HepG2 (cell line): ENCODE results near the gene PIWIL1. TPM values are rescaled to one million over a fixed set of nuclear protein-coding genes. Genes with fewer than 3 reads are reported as not detected.

ENCODE experiments used
- ATAC-seq: fragments of 200-7000 bp; cut with Tn5 transposase; 3 replicates; pipeline ENCODE4 v1.9.1; 2020; ENCODE audit warnings: mild to moderate bottlenecking, moderate library complexity
- BruUV-seq: library from RNA; stranded (reverse); fragments of 400-500 nt; replicated peaks from 2 replicates; lab custom pipeline; 2021; lab: Mats Ljungman, UMichigan
- CTCF ChIA-PET: fragments of 300-600 bp; formaldehyde crosslinking; extraction: SDS; loops from one replicate; lab custom pipeline; 2021; ENCODE audit warnings: low total read pairs, inconsistent platforms, low intra/inter-chr PET ratio; lab: Yijun Ruan, JAX
- POLR2A ChIA-PET: fragments of 350-600 bp; sonication (Branson Sonifier 250); formaldehyde crosslinking; loops from one replicate; lab custom pipeline; 2020; ENCODE audit warnings: antibody characterized with exemption, inconsistent platforms; lab: Yijun Ruan, JAX
- DNase-seq: peaks from one replicate; pipeline ENCODE4 v3.0.0-alpha.2; 2015; ENCODE audit warnings: low spot score
- FAIRE-seq: peaks from 3 replicates; lab custom pipeline; 2011; peaks lifted over from hg19 to GRCh38; lab: Jason Lieb, UNC
- H2AFZ ChIP-seq: one replicate; pipeline ENCODE4 v1.6.1; 2011; ENCODE audit warnings: low read length, inconsistent platforms
- H3K27ac ChIP-seq: fragments of 300-600 bp; 3 replicates; pipeline ENCODE4 v1.8.0; 2011; ENCODE audit warnings: mixed run types, mild to moderate bottlenecking, mixed read lengths, low read length, inconsistent platforms; ENCODE audit not compliant: insufficient read depth; ENCODE audit errors: extremely low read length
- H3K27me3 ChIP-seq, 2 experiments: fragments of 200-600 bp in 1 of 2; 2 replicates in 1 of 2; 3 replicates in 1 of 2; pipeline versions ENCODE4 v1.6.0 to v1.8.0; 2011; ENCODE audit warnings: low read length in 2 of 2, mild to moderate bottlenecking in 2 of 2, moderate library complexity in 2 of 2, inconsistent platforms in 1 of 2; ENCODE audit not compliant: insufficient read depth in 2 of 2, control insufficient read depth in 1 of 2
- H3K36me3 ChIP-seq, 2 experiments: fragments of 200-600 bp in 1 of 2; replicated peaks in 1 of 2; 2 replicates in 1 of 2; 3 replicates in 1 of 2; pipeline versions ENCODE4 v1.5.1 to v1.8.0; 2011; ENCODE audit warnings: low read length in 2 of 2, inconsistent platforms in 1 of 2; ENCODE audit not compliant: insufficient read depth in 2 of 2, control insufficient read depth in 1 of 2
- H3K4me1 ChIP-seq: 2 replicates; pipeline ENCODE4 v1.5.1; 2012; ENCODE audit warnings: low read length, inconsistent platforms; ENCODE audit not compliant: insufficient read depth
- H3K4me2 ChIP-seq: 2 replicates; pipeline ENCODE4 v1.6.0; 2011; ENCODE audit warnings: low read depth, low read length, inconsistent platforms
- H3K4me3 ChIP-seq, 3 experiments: fragments of 200-600 bp in 1 of 3; sonication (generic), shearing (Covaris generic) in 1 of 3; replicated peaks in 1 of 3; 2 replicates each; pipeline ENCODE4 v1.5.1; 2011 to 2016; ENCODE audit warnings: low read length in 3 of 3, inconsistent platforms in 2 of 3, low read depth in 2 of 3, mild to moderate bottlenecking in 2 of 3, control low read depth in 1 of 3, mixed read lengths in 1 of 3; ENCODE audit not compliant: insufficient read depth in 1 of 3
- H3K79me2 ChIP-seq: one replicate; pipeline ENCODE4 v1.6.1; 2011; ENCODE audit warnings: low read length, inconsistent platforms; ENCODE audit not compliant: insufficient read depth
- H3K9ac ChIP-seq: 2 replicates; pipeline ENCODE4 v1.6.0; 2011; ENCODE audit warnings: mild to moderate bottlenecking, low read depth, low read length, inconsistent platforms; ENCODE audit not compliant: insufficient read depth
- H3K9me3 ChIP-seq: 2 replicates; pipeline ENCODE4 v1.5.1; 2012; ENCODE audit warnings: mild to moderate bottlenecking, low read length
- H4K20me1 ChIP-seq: 2 replicates; pipeline ENCODE4 v1.6.0; 2011; ENCODE audit warnings: inconsistent platforms, mild to moderate bottlenecking, low read length, moderate library complexity; ENCODE audit not compliant: insufficient read depth
- ATAD3A ChIP-seq: sonication (generic); formaldehyde crosslinking; IDR thresholded peaks from 2 replicates; pipeline ENCODE4 v1.4.0; 2020; ENCODE audit warnings: missing genetic modification reagents
- DNMT1 ChIP-seq: sonication (generic); formaldehyde crosslinking; IDR thresholded peaks from 2 replicates; pipeline ENCODE4 v1.5.1; 2020; ENCODE audit warnings: mild to moderate bottlenecking, missing genetic modification reagents
- GLI4 ChIP-seq: sonication (generic); formaldehyde crosslinking; IDR thresholded peaks from 2 replicates; pipeline ENCODE4 v1.5.1; 2020; ENCODE audit warnings: missing genetic modification reagents, mild to moderate bottlenecking, moderate library complexity, borderline replicate concordance
- TEAD2 ChIP-seq: sonication (generic); formaldehyde crosslinking; IDR thresholded peaks from 2 replicates; pipeline ENCODE4 v1.9.0; 2021; ENCODE audit warnings: missing genetic modification reagents
- YEATS4 ChIP-seq: sonication (generic); formaldehyde crosslinking; IDR thresholded peaks from 2 replicates; pipeline ENCODE4 v1.4.0; 2020; ENCODE audit warnings: missing genetic modification reagents, borderline replicate concordance
- ZEB1 ChIP-seq: IDR thresholded peaks from 2 replicates; pipeline ENCODE4 v1.6.1; 2012; ENCODE audit warnings: mild to moderate bottlenecking, low read depth, inconsistent platforms; ENCODE audit not compliant: insufficient replicate concordance
- ZNF251 ChIP-seq: sonication (generic); formaldehyde crosslinking; IDR thresholded peaks from 2 replicates; pipeline ENCODE4 v1.9.0; 2021; ENCODE audit warnings: mild to moderate bottlenecking, missing genetic modification reagents
- ZNF326 ChIP-seq: sonication (generic); formaldehyde crosslinking; IDR thresholded peaks from 2 replicates; pipeline ENCODE4 v1.4.0; 2020; ENCODE audit warnings: missing genetic modification reagents, borderline replicate concordance
- ZNF335 ChIP-seq: sonication (generic); formaldehyde crosslinking; IDR thresholded peaks from 2 replicates; pipeline ENCODE4 v1.4.0; 2020; ENCODE audit warnings: missing genetic modification reagents
- ZNF776 ChIP-seq: sonication (generic); formaldehyde crosslinking; IDR thresholded peaks from 2 replicates; pipeline ENCODE4 v1.4.0; 2020; ENCODE audit warnings: mild to moderate bottlenecking, missing genetic modification reagents
- ZNF850 ChIP-seq: sonication (generic); formaldehyde crosslinking; conservative IDR thresholded peaks from 2 replicates; pipeline ENCODE4 v1.9.0; 2021; ENCODE audit warnings: mild to moderate bottlenecking, missing genetic modification reagents
- WGBS: methylation state at CpG from one replicate; pipeline ENCODE4 v1.1.6; 2017; ENCODE audit warnings: low lambda C conversion rate; 5-methylcytosine and 5-hydroxymethylcytosine counted together
- in situ Hi-C: cut with HindIII; loops from 2 replicates; pipeline ENCODE4 v1.10.0; 2017; ENCODE audit warnings: low pct_unique_long_range_greater_than_20kb; ENCODE audit not compliant: extremely low pct_ligation_motif_present
- intact Hi-C: fragments of 100-400 bp; cut with micrococcal nuclease; formaldehyde crosslinking; loops from one replicate; pipeline ENCODE4 v1.10.0; 2022; ENCODE audit not compliant: unreplicated experiment
- polyA plus RNA-seq, 8 experiments: library from polyadenylated mRNA; depleted of rRNA in 3 of 8; stranded (reverse) in 7 of 8; unstranded in 1 of 8; fragments of >200 nt; fragmentation: Illumina TruSeq in 4 of 8; extraction: Trizol in 4 of 8; gene quantifications; 2 replicates each; pipeline versions ENCODE4 v1.2.1 to v1.2.3, GENCODE V29; 2011 to 2016; ENCODE audit warnings: low read depth in 4 of 8, missing spikeins in 1 of 8, mixed read lengths in 1 of 8; ENCODE audit not compliant: insufficient read depth in 1 of 8
- total RNA-seq, 5 experiments: library from RNA; depleted of rRNA; stranded (reverse); fragments of >200 nt; fragmentation: Illumina TruSeq; extraction: Trizol; gene quantifications; 2 replicates each; pipeline ENCODE4 v1.2.3, GENCODE V29; 2016; ENCODE audit warnings: low read depth in 1 of 5
- TF ChIP-seq, protein P1 (sequence below): sonication (generic); formaldehyde crosslinking; IDR thresholded peaks from 2 replicates; pipeline ENCODE4 v1.4.0; 2020; ENCODE audit warnings: missing genetic modification reagents
- TF ChIP-seq, protein P2 (sequence below): sonication (generic); formaldehyde crosslinking; IDR thresholded peaks from 2 replicates; pipeline ENCODE4 v1.4.0; 2020; ENCODE audit warnings: missing genetic modification reagents, borderline replicate concordance
- TF ChIP-seq, protein P3 (sequence below): sonication (generic); formaldehyde crosslinking; IDR thresholded peaks from 2 replicates; pipeline ENCODE4 v1.4.0; 2020; ENCODE audit warnings: missing genetic modification reagents

The PIWIL1 gene
- total and polyA plus RNA-seq, 2 of the 13 experiments (the other 11 are each of a cell fraction or from before 2014, with no cell fraction given): not detected

DNA sequence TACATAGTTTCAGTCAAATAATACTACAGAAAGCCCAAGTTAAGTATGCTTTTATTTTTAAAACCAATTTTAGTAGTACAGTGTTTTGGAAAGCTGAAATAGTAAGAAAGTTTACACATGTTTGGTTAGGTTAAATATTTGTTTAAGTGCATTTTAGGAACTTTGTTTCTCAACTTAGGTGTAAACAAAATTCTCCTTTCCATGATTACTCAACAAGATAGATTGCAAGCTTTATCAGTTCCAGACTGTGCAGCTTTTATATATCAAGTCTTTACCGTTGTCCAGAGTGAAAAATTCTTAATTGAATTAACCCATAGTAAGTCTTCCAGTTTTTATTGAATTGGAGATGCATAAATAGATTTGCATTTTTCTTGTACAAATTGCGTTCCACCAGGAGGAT lies 45.1 kb downstream of the PIWIL1 start (continued):
- TF ChIP-seq, protein P1, sequence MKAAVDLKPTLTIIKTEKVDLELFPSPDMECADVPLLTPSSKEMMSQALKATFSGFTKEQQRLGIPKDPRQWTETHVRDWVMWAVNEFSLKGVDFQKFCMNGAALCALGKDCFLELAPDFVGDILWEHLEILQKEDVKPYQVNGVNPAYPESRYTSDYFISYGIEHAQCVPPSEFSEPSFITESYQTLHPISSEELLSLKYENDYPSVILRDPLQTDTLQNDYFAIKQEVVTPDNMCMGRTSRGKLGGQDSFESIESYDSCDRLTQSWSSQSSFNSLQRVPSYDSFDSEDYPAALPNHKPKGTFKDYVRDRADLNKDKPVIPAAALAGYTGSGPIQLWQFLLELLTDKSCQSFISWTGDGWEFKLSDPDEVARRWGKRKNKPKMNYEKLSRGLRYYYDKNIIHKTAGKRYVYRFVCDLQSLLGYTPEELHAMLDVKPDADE (CRISPR knock-in tag): no peak
- TF ChIP-seq ZNF335 (no peak), ZNF326 (no peak)

DNA sequence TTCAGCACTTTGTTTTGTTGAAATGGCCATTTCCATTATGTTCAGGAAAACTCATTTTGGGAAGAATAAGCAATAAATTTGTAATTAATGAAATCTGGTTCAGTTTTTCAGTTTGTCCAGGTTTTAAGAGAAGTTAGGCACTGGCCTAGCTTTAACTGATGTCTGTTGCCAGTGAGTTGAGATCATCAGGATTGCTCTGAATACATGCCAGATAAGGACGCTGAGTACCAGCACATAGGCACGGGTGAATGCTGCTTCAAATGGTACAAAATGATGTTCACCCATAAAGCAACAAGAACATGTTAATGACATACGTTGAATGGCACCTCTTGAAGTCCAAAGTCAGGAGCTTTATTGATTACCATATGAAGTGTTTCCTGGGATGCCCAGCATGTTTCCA lies 46.5 kb downstream of the PIWIL1 start:
- H3K9me3 ChIP-seq: no peaks in the 10 kb centered on the region
- ATAC-seq (no peak), FAIRE-seq (no peak), DNase-seq (no peak)
- no peaks in the 10 kb centered on the region for H3K36me3 ChIP-seq
- in situ Hi-C loops: no loop called here
- no peaks in the 10 kb centered on the region for H3K79me2 ChIP-seq
- H4K20me1 ChIP-seq: no peaks in the 10 kb centered on the region
- intact Hi-C loops: no loop called here
- H3K4me1 ChIP-seq: no peaks in the 10 kb centered on the region
- ChIA-PET POLR2A (no interaction called here), CTCF (no interaction called here)
- H3K4me2 ChIP-seq: no peak overlapping the region
- H3K27ac ChIP-seq: no peak overlapping the region
- no peak overlapping the region for H3K4me3 ChIP-seq
- no peak overlapping the region for H2AFZ ChIP-seq
- no peaks in the 10 kb centered on the region for H3K27me3 ChIP-seq
- H3K9ac ChIP-seq: no peak overlapping the region
- 0% methylated on average over 3 of the region's 3 CpGs for WGBS
- BruUV-seq: no TSS peak
- TF ChIP-seq, protein P2, sequence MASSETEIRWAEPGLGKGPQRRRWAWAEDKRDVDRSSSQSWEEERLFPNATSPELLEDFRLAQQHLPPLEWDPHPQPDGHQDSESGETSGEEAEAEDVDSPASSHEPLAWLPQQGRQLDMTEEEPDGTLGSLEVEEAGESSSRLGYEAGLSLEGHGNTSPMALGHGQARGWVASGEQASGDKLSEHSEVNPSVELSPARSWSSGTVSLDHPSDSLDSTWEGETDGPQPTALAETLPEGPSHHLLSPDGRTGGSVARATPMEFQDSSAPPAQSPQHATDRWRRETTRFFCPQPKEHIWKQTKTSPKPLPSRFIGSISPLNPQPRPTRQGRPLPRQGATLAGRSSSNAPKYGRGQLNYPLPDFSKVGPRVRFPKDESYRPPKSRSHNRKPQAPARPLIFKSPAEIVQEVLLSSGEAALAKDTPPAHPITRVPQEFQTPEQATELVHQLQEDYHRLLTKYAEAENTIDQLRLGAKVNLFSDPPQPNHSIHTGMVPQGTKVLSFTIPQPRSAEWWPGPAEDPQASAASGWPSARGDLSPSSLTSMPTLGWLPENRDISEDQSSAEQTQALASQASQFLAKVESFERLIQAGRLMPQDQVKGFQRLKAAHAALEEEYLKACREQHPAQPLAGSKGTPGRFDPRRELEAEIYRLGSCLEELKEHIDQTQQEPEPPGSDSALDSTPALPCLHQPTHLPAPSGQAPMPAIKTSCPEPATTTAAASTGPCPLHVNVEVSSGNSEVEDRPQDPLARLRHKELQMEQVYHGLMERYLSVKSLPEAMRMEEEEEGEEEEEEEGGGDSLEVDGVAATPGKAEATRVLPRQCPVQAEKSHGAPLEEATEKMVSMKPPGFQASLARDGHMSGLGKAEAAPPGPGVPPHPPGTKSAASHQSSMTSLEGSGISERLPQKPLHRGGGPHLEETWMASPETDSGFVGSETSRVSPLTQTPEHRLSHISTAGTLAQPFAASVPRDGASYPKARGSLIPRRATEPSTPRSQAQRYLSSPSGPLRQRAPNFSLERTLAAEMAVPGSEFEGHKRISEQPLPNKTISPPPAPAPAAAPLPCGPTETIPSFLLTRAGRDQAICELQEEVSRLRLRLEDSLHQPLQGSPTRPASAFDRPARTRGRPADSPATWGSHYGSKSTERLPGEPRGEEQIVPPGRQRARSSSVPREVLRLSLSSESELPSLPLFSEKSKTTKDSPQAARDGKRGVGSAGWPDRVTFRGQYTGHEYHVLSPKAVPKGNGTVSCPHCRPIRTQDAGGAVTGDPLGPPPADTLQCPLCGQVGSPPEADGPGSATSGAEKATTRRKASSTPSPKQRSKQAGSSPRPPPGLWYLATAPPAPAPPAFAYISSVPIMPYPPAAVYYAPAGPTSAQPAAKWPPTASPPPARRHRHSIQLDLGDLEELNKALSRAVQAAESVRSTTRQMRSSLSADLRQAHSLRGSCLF (CRISPR knock-in tag): no peak
- no peak for TF ChIP-seq ZNF251 (CRISPR knock-in tag)
- TF ChIP-seq ZEB1: no peak
- TF ChIP-seq YEATS4: no peak
- TF ChIP-seq, protein P3, sequence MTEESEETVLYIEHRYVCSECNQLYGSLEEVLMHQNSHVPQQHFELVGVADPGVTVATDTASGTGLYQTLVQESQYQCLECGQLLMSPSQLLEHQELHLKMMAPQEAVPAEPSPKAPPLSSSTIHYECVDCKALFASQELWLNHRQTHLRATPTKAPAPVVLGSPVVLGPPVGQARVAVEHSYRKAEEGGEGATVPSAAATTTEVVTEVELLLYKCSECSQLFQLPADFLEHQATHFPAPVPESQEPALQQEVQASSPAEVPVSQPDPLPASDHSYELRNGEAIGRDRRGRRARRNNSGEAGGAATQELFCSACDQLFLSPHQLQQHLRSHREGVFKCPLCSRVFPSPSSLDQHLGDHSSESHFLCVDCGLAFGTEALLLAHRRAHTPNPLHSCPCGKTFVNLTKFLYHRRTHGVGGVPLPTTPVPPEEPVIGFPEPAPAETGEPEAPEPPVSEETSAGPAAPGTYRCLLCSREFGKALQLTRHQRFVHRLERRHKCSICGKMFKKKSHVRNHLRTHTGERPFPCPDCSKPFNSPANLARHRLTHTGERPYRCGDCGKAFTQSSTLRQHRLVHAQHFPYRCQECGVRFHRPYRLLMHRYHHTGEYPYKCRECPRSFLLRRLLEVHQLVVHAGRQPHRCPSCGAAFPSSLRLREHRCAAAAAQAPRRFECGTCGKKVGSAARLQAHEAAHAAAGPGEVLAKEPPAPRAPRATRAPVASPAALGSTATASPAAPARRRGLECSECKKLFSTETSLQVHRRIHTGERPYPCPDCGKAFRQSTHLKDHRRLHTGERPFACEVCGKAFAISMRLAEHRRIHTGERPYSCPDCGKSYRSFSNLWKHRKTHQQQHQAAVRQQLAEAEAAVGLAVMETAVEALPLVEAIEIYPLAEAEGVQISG (CRISPR knock-in tag): no peak
- no peak for TF ChIP-seq TEAD2 (CRISPR knock-in tag)
- no peak for TF ChIP-seq GLI4 (CRISPR knock-in tag)
- no peak for TF ChIP-seq ZNF776 (CRISPR knock-in tag)
- no peak for TF ChIP-seq ZNF850 (CRISPR knock-in tag)
- no peak for TF ChIP-seq ATAD3A (CRISPR knock-in tag)
- no peak for TF ChIP-seq DNMT1 (CRISPR knock-in tag)
